ENCODE measurements around the gene UGT1A5. TPM values are rescaled to one million over a fixed set of nuclear protein-coding genes. Genes with fewer than 3 reads are reported as not detected.
A peak's percentile ranks its signal among the peaks of the same experiment; 100 is the strongest.

Gene UGT1A5
- total and polyA plus RNA-seq, 2 experiments from 2014 or later, result not detected

DNA sequence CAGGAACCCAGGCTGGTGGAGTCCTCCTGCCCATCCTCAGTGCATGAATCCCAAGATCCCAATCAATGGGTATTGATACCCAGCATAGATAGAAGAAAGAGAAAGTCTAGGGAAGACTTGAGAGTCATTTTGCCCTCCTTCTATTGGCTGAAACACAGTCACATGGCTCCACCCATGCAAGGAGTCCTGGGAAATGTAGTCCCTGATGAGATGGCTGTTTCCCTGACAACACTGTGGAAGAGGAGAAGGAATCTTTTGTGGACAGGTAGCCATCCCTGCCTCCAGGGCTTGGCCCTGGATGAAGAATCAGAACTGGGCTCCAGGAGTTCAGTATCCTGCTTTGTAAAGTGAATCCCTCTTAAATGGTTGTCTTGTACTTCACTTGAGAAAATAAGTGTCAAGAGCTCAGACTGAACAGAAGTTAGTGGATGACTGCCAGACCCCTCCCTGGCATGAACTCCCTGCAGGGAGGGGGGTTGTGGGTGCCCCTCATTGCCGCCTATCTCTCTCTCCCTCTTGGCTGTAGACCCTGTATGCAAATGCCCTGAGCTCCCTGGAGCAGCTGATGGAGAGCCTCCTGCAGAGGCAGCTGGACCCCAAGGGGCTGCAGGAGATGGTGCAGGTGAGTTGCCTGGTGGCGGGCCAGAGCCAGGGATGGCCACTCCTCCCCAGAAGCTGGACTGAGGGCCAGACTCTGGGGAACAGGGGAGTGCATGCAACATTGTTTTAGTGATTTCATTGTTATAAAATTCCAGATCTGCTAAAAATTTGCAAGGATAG is 101.5 kb downstream of the UGT1A5 start:
- DNase-seq (ENCODE audit: low read depth in 1 of 2, low spot score in 1 of 2), result peak in 1 of 2 donors; percentile 17
- no peaks in the 10 kb centered on the region for H3K36me3 ChIP-seq
- no peaks in the 10 kb centered on the region for H3K4me1 ChIP-seq (ENCODE audit: low read depth)
- no peaks in the 10 kb centered on the region for H3K27me3 ChIP-seq
- H3K4me3 ChIP-seq, result no peak overlapping the region
- H3K9me3 ChIP-seq (ENCODE audit: low read depth), result no peaks in the 10 kb centered on the region
- no peak overlapping the region for H3K27ac ChIP-seq
- TF ChIP-seq CTCF (IDR thresholded peaks at IDR 0.05; ENCODE audit: low read depth, low read length), result no peak

GRCh38 chr2:233815861-233816260 is 103.2 kb downstream of the UGT1A5 start:
- H3K4me3 ChIP-seq, result no peak overlapping the region
- H3K36me3 ChIP-seq, result no peaks in the 10 kb centered on the region
- H3K9me3 ChIP-seq (ENCODE audit: low read depth), result no peaks in the 10 kb centered on the region
- no peak for DNase-seq (ENCODE audit: low read depth in 1 of 2, low spot score in 1 of 2)
- TF ChIP-seq CTCF (IDR thresholded peaks at IDR 0.05; ENCODE audit: low read depth, low read length), result no peak
- no peak overlapping the region for H3K27ac ChIP-seq
- no peaks in the 10 kb centered on the region for H3K27me3 ChIP-seq
- no peaks in the 10 kb centered on the region for H3K4me1 ChIP-seq (ENCODE audit: low read depth)

- no peaks in the 10 kb centered on the region for H3K4me1 ChIP-seq (ENCODE audit: low read depth)
- H3K27me3 ChIP-seq, result no peaks in the 10 kb centered on the region
- H3K4me3 ChIP-seq, result no peak overlapping the region
- peak in 1 of 2 donors; percentile 9 for DNase-seq (ENCODE audit: low read depth in 1 of 2, low spot score in 1 of 2)
- no peak overlapping the region for H3K27ac ChIP-seq
- TF ChIP-seq CTCF (IDR thresholded peaks at IDR 0.05; ENCODE audit: low read depth, low read length), result no peak
- no peaks in the 10 kb centered on the region for H3K9me3 ChIP-seq (ENCODE audit: low read depth)
- H3K36me3 ChIP-seq, result no peaks in the 10 kb centered on the region
Observed at GRCh38 chr2:233816334-233816733, 103.6 kb downstream of the UGT1A5 start.

DNA sequence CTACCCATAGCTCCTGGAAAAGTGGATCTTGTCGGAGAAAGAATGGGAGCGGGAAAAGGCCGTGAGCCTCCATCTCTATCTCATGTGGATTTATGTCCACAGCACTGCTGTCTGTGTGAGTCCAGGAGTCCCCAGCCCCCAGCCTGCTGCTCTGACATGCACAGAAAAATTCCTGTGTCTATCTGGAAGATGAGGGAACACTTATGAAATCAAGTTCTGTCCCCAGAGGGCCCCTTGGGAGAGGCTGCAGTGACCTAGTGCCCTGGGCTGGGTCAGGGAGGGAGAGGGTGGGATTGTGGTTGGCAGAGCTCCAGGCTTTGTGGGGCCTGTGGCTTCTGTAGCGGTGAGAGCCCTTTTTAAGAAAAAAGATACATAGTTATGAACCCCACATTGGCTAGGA is 104.1 kb downstream of the UGT1A5 start:
- no peaks in the 10 kb centered on the region for H3K9me3 ChIP-seq (ENCODE audit: low read depth)
- peak; percentile 10 to 36 for DNase-seq (ENCODE audit: low read depth in 1 of 2, low spot score in 1 of 2)
- no peaks in the 10 kb centered on the region for H3K27me3 ChIP-seq
- TF ChIP-seq CTCF (IDR thresholded peaks at IDR 0.05; ENCODE audit: low read depth, low read length), result no peak
- no peaks in the 10 kb centered on the region for H3K4me1 ChIP-seq (ENCODE audit: low read depth)
- no peak overlapping the region for H3K27ac ChIP-seq
- no peak overlapping the region for H3K4me3 ChIP-seq
- H3K36me3 ChIP-seq, result no peaks in the 10 kb centered on the region

DNA sequence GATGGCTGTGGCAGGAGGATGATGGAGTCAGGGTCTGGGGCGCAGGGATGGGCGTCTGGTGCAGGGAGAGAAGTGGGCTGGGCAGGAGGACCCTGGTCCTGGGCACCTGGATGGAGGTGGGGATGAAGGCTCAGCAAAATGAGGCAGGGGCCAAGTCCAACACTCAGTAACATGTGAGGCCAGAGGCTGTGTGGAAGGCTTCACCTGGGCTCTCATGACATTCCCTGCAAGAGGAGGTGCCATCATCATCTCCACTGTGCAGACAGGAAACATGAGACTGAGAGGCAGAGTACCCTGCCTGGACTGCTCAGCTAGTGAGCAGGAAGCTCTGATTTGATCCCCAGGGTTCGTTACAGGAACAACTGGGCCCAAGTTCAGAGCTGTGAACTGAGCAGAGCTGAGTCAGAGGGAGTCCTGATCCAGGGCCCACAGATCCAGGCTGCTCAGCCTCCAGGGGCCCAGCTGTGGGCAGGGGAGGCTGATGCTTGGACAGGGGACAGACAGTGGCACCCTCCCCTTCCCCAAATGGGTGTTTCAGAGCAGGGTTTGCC is 104.7 kb downstream of the UGT1A5 start:
- Histone ChIP-seq H3K27me3 (no peaks in the 10 kb centered on the region), H3K36me3 (no peaks in the 10 kb centered on the region), H3K9me3 (ENCODE audit: low read depth) (no peaks in the 10 kb centered on the region), H3K4me3 (no peak overlapping the region), H3K4me1 (ENCODE audit: low read depth) (no peaks in the 10 kb centered on the region), H3K27ac (no peak overlapping the region)
- no peak for TF ChIP-seq CTCF (IDR thresholded peaks at IDR 0.05; ENCODE audit: low read depth, low read length)
- DNase-seq (ENCODE audit: low read depth in 1 of 2, low spot score in 1 of 2), result peak in 1 of 2 donors; percentile 58
